Upper lobe of left lung (tissue), 4 donors: ENCODE results near the gene CORO1A.
"Not testable (repeated sequence)": the region's sequence is repeated elsewhere in the genome, so short reads cannot be mapped to it uniquely, and the experiment has no call there.

Source experiments
- POLR2AphosphoS5 ChIP-seq, 2 donors: sonication (generic); formaldehyde crosslinking; IDR thresholded peaks; one replicate each; pipeline ENCODE4 v1.5.1; 2017; ENCODE audit warnings: antibody characterized with exemption in 2 of 2
- TF ChIP-seq, protein P1 (sequence below), 6 experiments: fragments of 450-650 bp in 4 of 6; fragments of 200-600 bp in 2 of 6; sonication (generic) in 2 of 6; IDR thresholded peaks; one replicate each; pipeline ENCODE4 v1.5.1; 2016 to 2019; ENCODE audit warnings: antibody characterized with exemption in 6 of 6

DNA sequence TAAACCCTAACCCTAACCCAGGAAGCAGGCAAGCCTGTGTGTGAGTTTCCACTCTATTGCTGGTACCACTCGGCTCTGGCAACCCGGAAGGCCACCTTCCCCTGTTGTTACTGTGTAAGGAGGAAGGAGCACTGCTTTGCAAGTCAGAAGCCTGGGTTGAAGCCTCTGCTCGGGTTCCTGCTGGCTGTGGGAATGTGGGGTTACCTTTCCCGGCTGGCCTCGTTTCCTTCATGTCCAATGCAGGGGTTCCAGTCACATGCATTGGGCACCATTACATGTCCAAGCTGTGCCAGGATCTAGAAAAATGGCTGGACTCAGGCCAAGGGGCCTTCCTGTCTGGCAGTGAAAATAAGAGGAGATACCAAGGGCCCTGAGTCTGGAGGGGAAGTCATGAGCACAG, 33.7 kb downstream of the CORO1A start:
- TF ChIP-seq, protein P1, sequence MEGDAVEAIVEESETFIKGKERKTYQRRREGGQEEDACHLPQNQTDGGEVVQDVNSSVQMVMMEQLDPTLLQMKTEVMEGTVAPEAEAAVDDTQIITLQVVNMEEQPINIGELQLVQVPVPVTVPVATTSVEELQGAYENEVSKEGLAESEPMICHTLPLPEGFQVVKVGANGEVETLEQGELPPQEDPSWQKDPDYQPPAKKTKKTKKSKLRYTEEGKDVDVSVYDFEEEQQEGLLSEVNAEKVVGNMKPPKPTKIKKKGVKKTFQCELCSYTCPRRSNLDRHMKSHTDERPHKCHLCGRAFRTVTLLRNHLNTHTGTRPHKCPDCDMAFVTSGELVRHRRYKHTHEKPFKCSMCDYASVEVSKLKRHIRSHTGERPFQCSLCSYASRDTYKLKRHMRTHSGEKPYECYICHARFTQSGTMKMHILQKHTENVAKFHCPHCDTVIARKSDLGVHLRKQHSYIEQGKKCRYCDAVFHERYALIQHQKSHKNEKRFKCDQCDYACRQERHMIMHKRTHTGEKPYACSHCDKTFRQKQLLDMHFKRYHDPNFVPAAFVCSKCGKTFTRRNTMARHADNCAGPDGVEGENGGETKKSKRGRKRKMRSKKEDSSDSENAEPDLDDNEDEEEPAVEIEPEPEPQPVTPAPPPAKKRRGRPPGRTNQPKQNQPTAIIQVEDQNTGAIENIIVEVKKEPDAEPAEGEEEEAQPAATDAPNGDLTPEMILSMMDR (IDR thresholded peaks at IDR 0.05): not testable (repeated sequence)
- TF ChIP-seq POLR2AphosphoS5 (IDR thresholded peaks at IDR 0.05): not testable (repeated sequence)
